BJ (cell line): ENCODE data around the gene FOSL2. TPM values are rescaled to one million over a fixed set of nuclear protein-coding genes. Genes with fewer than 3 reads are reported as not detected.

ENCODE experiments used
- CTCF ChIA-PET: fragments of 350-600 bp; formaldehyde crosslinking; extraction: SDS; loops from one replicate; lab custom pipeline; 2021; ENCODE audit warnings: antibody characterized with exemption, inconsistent platforms; lab: Yijun Ruan, JAX
- POLR2A ChIA-PET: fragments of 300-600 bp; sonication (Branson Sonifier 250); formaldehyde crosslinking; extraction: SDS; loops from one replicate; lab custom pipeline; 2021; ENCODE audit warnings: antibody characterized with exemption; lab: Charles Lee
- DNase-seq: peaks from one replicate; pipeline ENCODE4 v3.0.0-alpha.2; 2011; ENCODE audit warnings: low read depth
- H3K27me3 ChIP-seq: 2 replicates; pipeline ENCODE4 v1.6.0; 2011; ENCODE audit warnings: low read length; ENCODE audit not compliant: control insufficient read depth, insufficient read depth
- H3K36me3 ChIP-seq: 2 replicates; pipeline ENCODE4 v1.5.1; 2011; ENCODE audit warnings: low read length; ENCODE audit not compliant: control insufficient read depth, insufficient read depth
- H3K4me3 ChIP-seq: 2 replicates; pipeline ENCODE4 v1.5.1; 2011; ENCODE audit warnings: low read depth, mild to moderate bottlenecking, control low read depth, low read length
- CTCF ChIP-seq: IDR thresholded peaks from 2 replicates; pipeline ENCODE4 v1.5.1; 2011; ENCODE audit warnings: low read depth, mild to moderate bottlenecking, control low read depth, inconsistent platforms, low read length, moderate library complexity; ENCODE audit not compliant: insufficient read depth
- polyA plus RNA-seq: library from polyadenylated mRNA; depleted of rRNA; stranded (reverse); fragments of >200 nt; gene quantifications from 2 replicates; pipeline ENCODE4 v1.2.3, GENCODE V29; 2011

Gene FOSL2
- polyA plus RNA-seq, 1 experiment: 52.5 TPM

GRCh38 chr2:28415010-28415409 is 22.4 kb downstream of the FOSL2 start:
- ChIA-PET POLR2A (no interaction called here), CTCF (interaction anchor here (0.9 to 1.3 kb wide), 4 partner anchors 11 to 22 kb away, joined by 3 to 6 read pairs (median 4); partner anchors contain the start of gene FOSL2)
- TF ChIP-seq CTCF: no peak
- H3K36me3 ChIP-seq: peaks cover 43% of the 10 kb centered on the region
- H3K4me3 ChIP-seq: no peak overlapping the region
- no peak for DNase-seq
- no peaks in the 10 kb centered on the region for H3K27me3 ChIP-seq

- Histone ChIP-seq H3K27me3 (no peaks in the 10 kb centered on the region), H3K4me3 (no peak overlapping the region), H3K36me3 (peaks cover 40% of the 10 kb centered on the region)
- POLR2A ChIA-PET: no interaction called here
- TF ChIP-seq CTCF: no peak
- CTCF ChIA-PET: interaction anchor here (1.3 kb wide), 1 partner anchor 11 kb away, joined by 3 read pairs; no protein-coding TSS in a partner anchor
- DNase-seq: no peak
Measured at GRCh38 chr2:28415715-28416114, 23.1 kb downstream of the FOSL2 start.

- DNase-seq: no peak
- Histone ChIP-seq H3K4me3 (no peak overlapping the region), H3K27me3 (no peaks in the 10 kb centered on the region), H3K36me3 (peaks cover 14% of the 10 kb centered on the region)
- CTCF ChIA-PET: interaction anchor here (1.0 kb wide), 1 partner anchor 34 kb away, joined by 3 read pairs; no protein-coding TSS in a partner anchor
- POLR2A ChIA-PET: no interaction called here
- no peak for TF ChIP-seq CTCF
Measured at GRCh38 chr2:28419003-28419402, 26.3 kb downstream of the FOSL2 start.

GRCh38 chr2:28419443-28420270 is 27.0 kb downstream of the FOSL2 start:
- TF ChIP-seq CTCF: no peak; the same call in 1 of the 2 replicates
- POLR2A ChIA-PET: no interaction called here
- H3K27me3 ChIP-seq: no peaks in the 10 kb centered on the region
- peaks cover 11% of the 10 kb centered on the region for H3K36me3 ChIP-seq
- H3K4me3 ChIP-seq: no peak overlapping the region
- no peak for DNase-seq
- CTCF ChIA-PET: interaction anchor here (1.1 kb wide), 1 partner anchor 665 kb away, joined by 3 read pairs; no protein-coding TSS in a partner anchor

GRCh38 chr2:28420722-28421121 is 28.1 kb downstream of the FOSL2 start:
- Histone ChIP-seq H3K27me3 (no peaks in the 10 kb centered on the region), H3K36me3 (peaks cover 5% of the 10 kb centered on the region), H3K4me3 (no peak overlapping the region)
- no peak for TF ChIP-seq CTCF
- POLR2A ChIA-PET: no interaction called here
- CTCF ChIA-PET: interaction anchor here (1.1 kb wide), 1 partner anchor 666 kb away, joined by 3 read pairs; no protein-coding TSS in a partner anchor
- DNase-seq: no peak
